IMR-90 (cell line): ENCODE data around the gene MRTFA. TPM values are rescaled to one million over a fixed set of nuclear protein-coding genes. Genes with fewer than 3 reads are reported as not detected.
A peak's percentile ranks its signal among the peaks of the same experiment; 100 is the strongest.

Experiments
- ATAC-seq: fragments of 200-7000 bp; cut with Tn5 transposase; 2 replicates; pipeline ENCODE4 v1.9.1; 2020; ENCODE audit warnings: low read depth, mild to moderate bottlenecking, moderate library complexity
- BruUV-seq: library from RNA; stranded (reverse); fragments of 400-500 nt; replicated peaks from 2 replicates; lab custom pipeline; 2021; lab: Mats Ljungman, UMichigan
- CTCF ChIA-PET: fragments of 300-600 bp; formaldehyde crosslinking; extraction: SDS; loops from one replicate; lab custom pipeline; 2021; ENCODE audit warnings: antibody characterized with exemption; lab: Yijun Ruan, JAX
- POLR2A ChIA-PET: fragments of 300-600 bp; sonication (Branson Sonifier 250); formaldehyde crosslinking; loops from one replicate; lab custom pipeline; 2022; ENCODE audit warnings: antibody characterized with exemption; ENCODE audit not compliant: unreplicated experiment; lab: Charles Lee
- DNase-seq: peaks from one replicate; pipeline ENCODE4 v3.0.0; 2013
- H2AFZ ChIP-seq: replicated peaks from 2 replicates; pipeline ENCODE3; 2013; ENCODE audit warnings: low read length, mild to moderate bottlenecking; ENCODE audit not compliant: poor library complexity
- H2AK5ac ChIP-seq: 2 replicates; pipeline ENCODE4 v1.6.1; 2013; ENCODE audit warnings: low read depth, low read length, inconsistent platforms
- H2AK9ac ChIP-seq: replicated peaks from 2 replicates; pipeline ENCODE3; 2013; ENCODE audit warnings: mild to moderate bottlenecking, low read depth, low read length, moderate library complexity; ENCODE audit not compliant: poor library complexity
- H2BK120ac ChIP-seq: 2 replicates; pipeline ENCODE4 v1.6.1; 2013; ENCODE audit warnings: low read depth, low read length, inconsistent platforms
- H2BK15ac ChIP-seq: 3 replicates; pipeline ENCODE4 v1.6.1; 2013; ENCODE audit warnings: low read depth, low read length, inconsistent platforms
- H2BK20ac ChIP-seq: 2 replicates; pipeline ENCODE4 v1.6.1; 2013; ENCODE audit warnings: low read depth, mild to moderate bottlenecking, inconsistent platforms, low read length, moderate library complexity
- H2BK5ac ChIP-seq: 2 replicates; pipeline ENCODE4 v1.6.1; 2013; ENCODE audit warnings: mild to moderate bottlenecking, low read depth, low read length, inconsistent platforms; ENCODE audit not compliant: poor library complexity, severe bottlenecking
- H3K14ac ChIP-seq: replicated peaks from 2 replicates; pipeline ENCODE4 v1.6.1; 2013; ENCODE audit warnings: low read depth, low read length, inconsistent platforms
- H3K18ac ChIP-seq: 2 replicates; pipeline ENCODE4 v1.6.1; 2013; ENCODE audit warnings: low read depth, low read length, control low read depth
- H3K23ac ChIP-seq: 2 replicates; pipeline ENCODE4 v1.6.1; 2013; ENCODE audit warnings: low read depth, low read length, inconsistent platforms
- H3K27ac ChIP-seq: 2 replicates; pipeline ENCODE4 v1.5.1; 2013; ENCODE audit warnings: mild to moderate bottlenecking, control low read depth, low read length; ENCODE audit not compliant: insufficient read depth
- H3K27me3 ChIP-seq: 2 replicates; pipeline ENCODE4 v1.6.1; 2013; ENCODE audit warnings: low read length; ENCODE audit not compliant: control insufficient read depth, insufficient read depth
- H3K36me3 ChIP-seq: 2 replicates; pipeline ENCODE4 v1.6.1; 2013; ENCODE audit warnings: low read length, mixed read lengths; ENCODE audit not compliant: control insufficient read depth, insufficient read depth
- H3K4ac ChIP-seq: 2 replicates; pipeline ENCODE4 v1.6.1; 2013; ENCODE audit warnings: low read depth, low read length, inconsistent platforms
- H3K4me1 ChIP-seq: 2 replicates; pipeline ENCODE4 v1.6.1; 2013; ENCODE audit warnings: low read length, mixed read lengths; ENCODE audit not compliant: control insufficient read depth, insufficient read depth
- H3K4me2 ChIP-seq: 2 replicates; pipeline ENCODE4 v1.6.1; 2013; ENCODE audit warnings: low read depth, mild to moderate bottlenecking, control low read depth, low read length, moderate library complexity
- H3K4me3 ChIP-seq: 2 replicates; pipeline ENCODE4 v1.5.1; 2013; ENCODE audit warnings: low read depth, mild to moderate bottlenecking, control low read depth, low read length, moderate library complexity; ENCODE audit not compliant: insufficient read depth
- H3K56ac ChIP-seq: 2 replicates; pipeline ENCODE4 v1.6.1; 2013; ENCODE audit warnings: low read length, inconsistent platforms; ENCODE audit not compliant: insufficient read depth; ENCODE audit errors: extremely low read depth
- H3K79me1 ChIP-seq, 2 experiments: 2 replicates each; pipeline ENCODE4 v1.6.1; 2013; ENCODE audit warnings: low read length in 2 of 2, inconsistent platforms in 1 of 2, low read depth in 1 of 2
- H3K9ac ChIP-seq: 2 replicates; pipeline ENCODE4 v1.6.1; 2013; ENCODE audit warnings: low read depth, low read length, control low read depth
- H3K9me1 ChIP-seq: 2 replicates; pipeline ENCODE4 v1.6.1; 2013; ENCODE audit warnings: low read length, inconsistent platforms; ENCODE audit not compliant: insufficient read depth
- H3K9me3 ChIP-seq: 2 replicates; pipeline ENCODE4 v1.6.1; 2013; ENCODE audit warnings: low read length; ENCODE audit not compliant: control insufficient read depth, insufficient read depth
- H4K20me1 ChIP-seq: 2 replicates; pipeline ENCODE4 v1.6.1; 2013; ENCODE audit warnings: low read length, inconsistent platforms; ENCODE audit not compliant: insufficient read depth
- H4K5ac ChIP-seq: 2 replicates; pipeline ENCODE4 v1.6.1; 2013; ENCODE audit warnings: mild to moderate bottlenecking, low read depth, low read length, control low read depth
- H4K8ac ChIP-seq, 2 experiments: 2 replicates each; pipeline ENCODE4 v1.6.1; 2013; ENCODE audit warnings: low read depth in 2 of 2, low read length in 2 of 2, control low read depth in 1 of 2, inconsistent platforms in 1 of 2
- H4K91ac ChIP-seq: 2 replicates; pipeline ENCODE4 v1.6.1; 2013; ENCODE audit warnings: low read depth, low read length, inconsistent platforms; ENCODE audit not compliant: insufficient read depth
- BHLHE40 ChIP-seq: fragments of 150-350 bp; IDR thresholded peaks from 2 replicates; pipeline ENCODE4 v1.6.1; 2016; ENCODE audit warnings: mild to moderate bottlenecking, low read depth, low read length
- CEBPB ChIP-seq: IDR thresholded peaks from 2 replicates; pipeline ENCODE4 v1.6.1; 2012; ENCODE audit warnings: low read depth, low read length, improper control_type of control experiment
- CHD1 ChIP-seq: IDR thresholded peaks from 2 replicates; pipeline ENCODE4 v1.6.1; 2012; ENCODE audit warnings: low read depth, low read length, improper control_type of control experiment
- CTCF ChIP-seq: conservative IDR thresholded peaks from 2 replicates; pipeline ENCODE4 v1.5.1; 2012; ENCODE audit warnings: mild to moderate bottlenecking, low read depth, low read length, improper control_type of control experiment
- MAFK ChIP-seq: IDR thresholded peaks from 2 replicates; pipeline ENCODE4 v1.6.1; 2012; ENCODE audit warnings: low read depth, low read length, improper control_type of control experiment
- POLR2A ChIP-seq: IDR thresholded peaks from 2 replicates; pipeline ENCODE4 v1.6.1; 2012; ENCODE audit warnings: mild to moderate bottlenecking, low read depth, low read length
- RAD21 ChIP-seq: IDR thresholded peaks from 2 replicates; pipeline ENCODE4 v1.6.1; 2012; ENCODE audit warnings: low read length, improper control_type of control experiment
- RCOR1 ChIP-seq: IDR thresholded peaks from 2 replicates; pipeline ENCODE4 v1.6.1; 2012; ENCODE audit warnings: mild to moderate bottlenecking, low read length, improper control_type of control experiment; ENCODE audit not compliant: insufficient replicate concordance
- RFX5 ChIP-seq: IDR thresholded peaks from 2 replicates; pipeline ENCODE4 v1.8.0; 2012; ENCODE audit warnings: low read depth, mild to moderate bottlenecking, low read length, moderate library complexity
- WGBS, 2 experiments: methylation state at CpG; one replicate each; pipeline versions ENCODE4 v1.1.5 to v1.1.7; 2013; ENCODE audit warnings: missing lambda C conversion rate in 2 of 2; ENCODE audit not compliant: insufficient read length in 1 of 2; ENCODE audit errors: extremely low coverage in 2 of 2; 5-methylcytosine and 5-hydroxymethylcytosine counted together
- dilution Hi-C: fragments of 300-500 bp; cut with HindIII; formaldehyde crosslinking; loops from one replicate; pipeline ENCODE4 v1.14.3; 2018; ENCODE audit warnings: low sequenced_read_pairs; ENCODE audit not compliant: unreplicated experiment
- in situ Hi-C: fragments of 300-500 bp; cut with MboI; formaldehyde crosslinking; loops from 3 replicates; pipeline ENCODE4 v1.14.3; 2019; ENCODE audit warnings: low sequenced_read_pairs, inconsistent platforms, mixed read lengths
- intact Hi-C: fragments of 100-400 bp; cut with micrococcal nuclease; formaldehyde crosslinking; loops from 2 replicates; pipeline ENCODE4 v1.10.0; 2022
- polyA plus RNA-seq, 3 experiments: library from polyadenylated mRNA; depleted of rRNA; stranded (reverse); fragments of >200 nt; gene quantifications; 2 replicates each; pipeline ENCODE4 v1.2.3, GENCODE V29; 2012; ENCODE audit warnings: low replicate concordance in 1 of 3
- total RNA-seq: library from RNA; depleted of rRNA; stranded (reverse); fragments of >200 nt; gene quantifications from 2 replicates; pipeline ENCODE4 v1.2.3, GENCODE V29; 2012
- TF ChIP-seq, protein P1 (sequence below): fragments of 150-350 bp; IDR thresholded peaks from 2 replicates; pipeline ENCODE4 v1.6.1; 2017; ENCODE audit warnings: mild to moderate bottlenecking, antibody characterized with exemption, low read length, low read depth

The MRTFA gene
- total and polyA plus RNA-seq, 2 of the 4 experiments (the other 2 are of a cell fraction), result 12.5 to 17.2 TPM

- no peak for DNase-seq
- in situ Hi-C loops (no loop called here), intact Hi-C loops (no loop called here), dilution Hi-C loops (no loop called here)
- Histone ChIP-seq H3K9ac (no peak overlapping the region), H3K18ac (no peak overlapping the region), H3K4ac (no peak overlapping the region), H3K9me1 (peaks cover 14% of the 10 kb centered on the region), H4K20me1 (peaks cover 75% of the 10 kb centered on the region), H2AK5ac (no peak overlapping the region), H3K4me2 (no peak overlapping the region), H3K79me1 (peaks cover 6 to 66% of the 10 kb centered on the region in 2 experiments), H4K8ac (no peak overlapping the region), H4K91ac (no peak overlapping the region), H2AFZ (no peak overlapping the region), H2AK9ac (no peak overlapping the region), H3K23ac (no peak overlapping the region), H3K27me3 (no peaks in the 10 kb centered on the region), H3K4me1 (peaks cover 7% of the 10 kb centered on the region), H2BK120ac (no peak overlapping the region), H3K14ac (no peak overlapping the region; the same call in 1 of the 2 replicates), H2BK20ac (no peak overlapping the region), H3K27ac (no peak overlapping the region), H2BK15ac (no peak overlapping the region), H3K36me3 (no peaks in the 10 kb centered on the region), H3K4me3 (no peak overlapping the region), H4K5ac (no peak overlapping the region), H3K9me3 (peaks cover 3% of the 10 kb centered on the region; the same call in 1 of the 2 replicates), H2BK5ac (no peak overlapping the region), H3K56ac (no peak overlapping the region)
- TF ChIP-seq RFX5, result no peak
- TF ChIP-seq RAD21, result no peak
- TF ChIP-seq MAFK, result no peak
- no peak for TF ChIP-seq CHD1
- TF ChIP-seq BHLHE40, result no peak
- no peak for TF ChIP-seq POLR2A
- TF ChIP-seq RCOR1, result no peak
- TF ChIP-seq, protein P1, sequence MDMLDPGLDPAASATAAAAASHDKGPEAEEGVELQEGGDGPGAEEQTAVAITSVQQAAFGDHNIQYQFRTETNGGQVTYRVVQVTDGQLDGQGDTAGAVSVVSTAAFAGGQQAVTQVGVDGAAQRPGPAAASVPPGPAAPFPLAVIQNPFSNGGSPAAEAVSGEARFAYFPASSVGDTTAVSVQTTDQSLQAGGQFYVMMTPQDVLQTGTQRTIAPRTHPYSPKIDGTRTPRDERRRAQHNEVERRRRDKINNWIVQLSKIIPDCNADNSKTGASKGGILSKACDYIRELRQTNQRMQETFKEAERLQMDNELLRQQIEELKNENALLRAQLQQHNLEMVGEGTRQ, result no peak
- TF ChIP-seq CTCF, result no peak
- TF ChIP-seq CEBPB, result no peak
- POLR2A ChIA-PET, result no interaction called here
- peak; percentile 24; the same call in 1 of the 2 replicates for ATAC-seq
- CTCF ChIA-PET, result no interaction called here
- no TSS peak for BruUV-seq
- WGBS, 2 experiments, result 63 to 100% methylated on average over 1 to 2 of the region's 5 CpGs
Measured at GRCh38 chr22:40616578-40616977, 19.9 kb downstream of the MRTFA start.
